Middle frontal gyrus (tissue), 1 donor: Measurements from ENCODE around the gene CDK2AP2.
"Not testable (repeated sequence)": the region's sequence is repeated elsewhere in the genome, so short reads cannot be mapped to it uniquely, and the experiment has no call there.

Experiments used
- DNase-seq: peaks from one replicate; pipeline ENCODE4 v3.0.0-alpha.2; 2015; ENCODE audit warnings: low spot score; ENCODE audit errors: extremely low spot score

Gene CDK2AP2

DNA sequence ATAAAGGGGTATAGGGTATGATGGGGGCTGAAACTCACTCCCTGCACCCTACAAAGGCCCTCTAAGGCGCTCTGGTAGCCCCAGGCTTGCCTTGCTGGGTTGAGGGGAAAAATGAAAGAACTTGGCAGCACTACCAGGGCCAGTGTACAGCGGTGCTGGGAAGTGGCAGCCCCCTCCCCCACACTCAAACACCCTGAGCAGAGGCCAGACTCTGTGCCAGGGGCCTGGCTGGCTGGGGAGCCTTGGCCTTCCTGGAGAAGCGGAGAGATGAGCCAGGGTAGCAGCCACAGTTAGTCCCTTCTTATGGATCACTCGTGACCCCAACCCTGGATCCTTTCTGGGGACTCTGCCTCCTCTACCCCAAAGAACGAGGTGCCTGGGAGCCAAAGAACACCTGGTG, 41.6 kb downstream of the CDK2AP2 start:
- no peak for DNase-seq

DNA sequence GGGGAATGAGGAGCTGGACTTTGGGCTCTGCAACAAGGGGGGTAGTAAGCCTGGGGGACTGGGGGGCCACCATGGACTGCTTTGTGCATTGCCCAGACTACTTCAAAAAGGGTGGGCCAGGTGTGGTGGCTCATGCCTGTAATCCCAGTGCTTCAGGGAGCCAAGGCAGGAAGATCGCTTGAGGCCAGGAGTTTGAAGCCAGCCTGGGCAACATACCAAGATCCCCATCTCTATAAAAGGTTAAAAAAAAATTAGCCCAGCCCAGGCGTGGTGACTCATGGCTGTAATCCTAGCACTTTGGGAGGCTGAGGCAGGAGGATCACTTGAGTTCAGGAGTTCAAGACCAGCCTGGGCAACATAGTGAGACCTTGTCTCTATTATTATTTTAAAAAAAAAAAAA, 42.4 kb downstream of the CDK2AP2 start:
- not testable (repeated sequence) for DNase-seq

DNA sequence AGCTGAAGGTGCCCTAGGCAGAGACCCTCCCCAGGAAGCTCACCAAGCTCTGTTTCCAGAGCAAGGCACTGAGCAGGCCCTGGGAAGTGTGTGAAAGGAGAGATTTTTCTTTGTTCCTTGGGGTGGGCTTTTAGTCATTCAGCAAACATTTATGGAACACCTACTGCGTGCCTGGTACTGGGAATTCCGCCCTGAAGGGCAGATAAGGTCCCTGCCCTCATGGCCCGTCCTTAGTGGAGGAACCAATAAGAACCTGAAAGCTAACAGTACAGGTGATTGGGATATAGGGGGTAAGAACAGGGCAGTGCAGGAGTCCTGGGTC, 42.8 kb downstream of the CDK2AP2 start:
- DNase-seq: no peak

DNA sequence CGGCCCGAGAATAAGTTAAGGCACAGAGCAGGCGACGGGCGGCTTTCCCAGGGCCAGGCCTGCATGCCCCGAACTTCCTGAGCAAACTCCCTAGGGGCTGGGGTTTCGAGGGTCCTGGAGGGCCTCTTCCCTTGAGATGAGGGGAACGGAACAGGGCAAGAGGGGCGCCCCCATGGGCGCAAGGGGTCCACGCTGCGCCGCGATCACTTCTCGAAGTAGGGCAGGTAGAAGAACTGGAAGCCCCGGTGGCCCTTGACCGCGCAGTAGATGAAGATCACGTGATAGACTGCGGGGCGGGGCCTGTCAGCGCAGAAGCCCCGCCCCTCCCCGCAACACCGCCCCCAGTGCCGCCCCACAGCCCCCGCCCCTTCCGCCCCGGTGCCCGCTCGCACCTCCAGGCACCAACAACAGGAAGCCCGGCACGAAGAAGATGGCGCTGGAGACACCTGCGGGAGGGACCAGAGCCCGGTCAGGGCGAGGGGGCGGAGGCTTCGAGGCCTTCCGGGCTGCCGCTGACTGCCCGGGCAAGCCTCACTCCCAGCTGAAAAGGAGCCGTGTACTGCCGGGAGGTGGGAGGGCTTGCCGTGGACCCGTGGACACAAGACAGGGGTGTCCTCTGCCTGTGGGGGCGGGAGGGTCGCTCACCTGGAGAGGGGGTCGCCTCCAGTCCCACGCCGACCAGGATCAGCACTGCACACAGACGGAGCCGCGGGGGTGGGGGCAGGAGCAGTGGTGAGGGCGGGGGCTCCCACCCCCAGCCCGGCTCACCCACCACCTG, 43.4 kb downstream of the CDK2AP2 start:
- DNase-seq: no peak

DNA sequence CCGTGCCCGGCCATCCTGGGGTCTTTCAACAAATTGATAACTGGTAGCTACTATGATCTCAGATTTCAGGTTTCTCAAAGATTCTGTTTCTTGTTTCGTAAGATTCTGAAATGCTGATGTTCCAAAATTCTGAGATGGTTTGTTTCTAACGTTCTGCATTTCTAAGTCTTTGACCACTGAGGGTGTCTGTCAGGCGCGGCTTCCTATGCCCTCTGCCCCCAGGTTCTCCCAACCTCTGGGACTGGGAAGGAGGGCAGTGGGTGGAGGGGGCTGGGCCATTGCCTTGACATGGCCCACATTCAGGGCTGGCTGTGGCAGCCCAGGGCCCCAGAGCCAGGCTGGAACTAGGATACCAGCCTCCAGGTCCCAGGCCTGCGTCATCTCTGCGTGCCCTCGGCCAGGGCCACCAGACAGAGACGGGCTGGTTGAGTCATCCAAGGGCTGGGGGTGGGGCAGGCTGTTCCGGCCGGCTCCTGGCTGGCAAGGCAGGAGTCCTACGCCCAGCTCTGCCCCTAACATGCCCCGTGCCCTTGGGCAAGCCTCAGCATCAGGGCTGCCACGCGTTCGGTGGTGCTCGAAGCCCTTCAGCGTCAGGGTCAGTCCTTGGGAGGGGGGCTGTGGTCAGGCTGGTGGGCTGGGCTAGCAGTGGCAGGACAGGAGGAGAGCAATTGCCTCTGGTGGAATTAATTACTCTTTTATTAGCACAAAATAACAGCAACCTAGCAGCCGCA, 44.1 kb downstream of the CDK2AP2 start:
- no peak for DNase-seq

DNA sequence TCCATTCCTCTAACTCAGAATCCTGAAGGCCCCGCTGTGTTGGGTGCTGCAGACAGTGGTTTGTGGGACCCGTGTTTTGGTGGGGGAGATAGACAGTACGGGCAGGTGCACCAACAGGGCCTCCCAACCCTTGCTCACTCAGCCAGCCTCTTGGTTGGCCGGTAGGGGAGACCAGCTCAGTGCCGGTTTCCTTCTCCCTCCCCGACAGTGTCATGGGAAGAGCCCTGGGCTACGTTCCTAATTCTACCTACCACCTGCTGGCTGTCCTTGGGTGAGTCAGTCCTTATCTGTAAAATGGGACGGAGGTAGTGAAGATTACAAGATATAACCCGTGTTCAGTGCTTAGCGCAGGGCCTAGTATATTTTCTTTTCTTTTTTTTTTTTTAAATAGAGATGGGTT, 44.8 kb downstream of the CDK2AP2 start:
- no peak for DNase-seq

DNA sequence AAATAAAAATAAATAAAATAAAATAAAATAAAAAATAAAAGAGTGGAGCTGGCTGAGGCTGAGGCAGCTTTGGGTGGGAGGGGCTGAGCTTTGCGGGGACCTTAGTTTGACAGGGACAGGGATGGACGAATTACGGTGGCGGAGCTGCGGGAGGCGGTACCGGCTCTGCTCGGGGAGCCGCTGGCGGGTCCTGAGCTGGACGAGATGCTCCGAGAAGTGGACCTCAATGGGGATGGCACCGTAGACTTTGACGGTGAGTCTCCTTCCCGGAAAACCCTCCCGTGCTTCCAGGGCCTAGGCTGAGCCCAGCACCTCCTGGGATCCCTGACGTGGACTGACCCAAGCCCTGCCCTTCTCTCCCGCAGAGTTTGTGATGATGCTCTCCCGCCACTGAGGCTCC, 49.7 kb downstream of the CDK2AP2 start:
- DNase-seq: no peak

DNA sequence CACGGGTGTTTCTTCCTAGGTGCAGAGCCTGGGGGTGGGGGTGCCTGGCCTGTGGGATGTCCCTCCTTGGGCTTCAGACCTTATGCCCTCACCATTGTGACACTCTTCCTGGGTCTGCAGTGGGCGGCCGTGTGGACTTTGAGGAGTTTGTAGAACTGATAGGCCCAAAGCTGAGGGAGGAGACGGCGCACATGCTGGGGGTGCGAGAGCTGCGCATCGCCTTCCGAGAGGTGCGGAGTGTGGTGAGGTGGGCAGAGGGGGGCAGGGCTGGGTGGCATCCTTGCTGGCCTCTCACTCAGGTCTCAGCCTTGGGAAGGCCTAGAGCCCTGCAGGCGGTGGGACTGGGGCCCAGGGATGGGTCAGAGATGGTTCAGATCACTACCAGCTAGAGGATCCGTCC, 50.5 kb downstream of the CDK2AP2 start:
- DNase-seq: no peak
